GM12864 (cell line): ENCODE data around the gene HACD1.

Experiments used
- DNase-seq: peaks from one replicate; pipeline ENCODE4 v3.0.0-alpha.2; 2011; ENCODE audit warnings: low read depth
- H3K4me3 ChIP-seq: 2 replicates; pipeline ENCODE4 v1.5.1; 2011; ENCODE audit warnings: mild to moderate bottlenecking, low read depth, low read length, control low read depth
- TF ChIP-seq, protein P1 (sequence below): IDR thresholded peaks from 2 replicates; pipeline ENCODE4 v1.5.1; 2011; ENCODE audit warnings: low read depth, mild to moderate bottlenecking, moderate library complexity, low read length, control low read depth, inconsistent platforms; ENCODE audit errors: missing control alignments

Gene HACD1, protein sequence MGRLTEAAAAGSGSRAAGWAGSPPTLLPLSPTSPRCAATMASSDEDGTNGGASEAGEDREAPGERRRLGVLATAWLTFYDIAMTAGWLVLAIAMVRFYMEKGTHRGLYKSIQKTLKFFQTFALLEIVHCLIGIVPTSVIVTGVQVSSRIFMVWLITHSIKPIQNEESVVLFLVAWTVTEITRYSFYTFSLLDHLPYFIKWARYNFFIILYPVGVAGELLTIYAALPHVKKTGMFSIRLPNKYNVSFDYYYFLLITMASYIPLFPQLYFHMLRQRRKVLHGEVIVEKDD

DNA sequence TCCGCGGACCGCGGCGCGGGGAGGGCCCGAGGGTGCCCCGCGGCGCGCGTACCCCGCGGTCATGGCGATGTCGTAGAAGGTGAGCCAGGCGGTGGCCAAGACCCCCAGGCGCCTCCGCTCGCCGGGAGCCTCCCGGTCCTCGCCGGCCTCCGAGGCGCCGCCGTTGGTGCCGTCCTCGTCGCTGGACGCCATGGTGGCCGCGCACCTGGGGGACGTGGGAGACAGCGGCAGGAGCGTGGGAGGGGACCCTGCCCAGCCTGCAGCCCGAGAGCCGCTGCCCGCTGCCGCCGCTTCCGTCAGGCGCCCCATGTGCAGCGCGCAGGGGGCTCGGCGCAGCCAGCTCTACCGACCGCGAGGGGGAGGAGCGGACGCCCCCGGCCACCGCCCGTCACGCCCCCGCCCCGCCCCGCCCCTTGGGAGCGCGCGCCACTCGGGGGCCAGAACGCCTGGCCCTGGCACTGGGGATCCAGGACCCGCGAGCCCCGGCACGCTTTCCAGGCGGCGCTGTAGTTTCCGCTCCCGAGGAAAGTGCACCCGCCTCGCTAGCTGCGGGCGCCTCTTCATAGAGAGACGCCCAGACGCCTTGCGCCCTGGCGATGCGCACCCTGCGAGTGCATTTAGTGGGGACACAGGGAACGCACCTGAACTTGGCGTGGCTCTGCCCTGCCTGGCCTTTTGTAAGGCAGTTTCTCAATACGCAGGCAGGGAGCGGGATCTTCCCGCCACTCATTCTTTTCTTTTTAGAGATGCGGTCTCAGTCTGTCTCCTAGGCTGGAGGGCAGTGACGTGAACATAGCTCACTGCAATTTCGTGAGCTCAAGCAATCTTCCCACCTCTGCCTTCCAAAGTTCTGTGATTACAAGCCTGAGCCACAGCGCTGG, at the start of gene HACD1:
Gene HACD1, minus strand, starts transcription at position 344 of the 881 bp plus-strand sequence. Its CDS starts 35 bp downstream, at position 309.
- H3K4me3 ChIP-seq, result peak within 1 kb of the TSS; percentile 74
- TF ChIP-seq, protein P1, sequence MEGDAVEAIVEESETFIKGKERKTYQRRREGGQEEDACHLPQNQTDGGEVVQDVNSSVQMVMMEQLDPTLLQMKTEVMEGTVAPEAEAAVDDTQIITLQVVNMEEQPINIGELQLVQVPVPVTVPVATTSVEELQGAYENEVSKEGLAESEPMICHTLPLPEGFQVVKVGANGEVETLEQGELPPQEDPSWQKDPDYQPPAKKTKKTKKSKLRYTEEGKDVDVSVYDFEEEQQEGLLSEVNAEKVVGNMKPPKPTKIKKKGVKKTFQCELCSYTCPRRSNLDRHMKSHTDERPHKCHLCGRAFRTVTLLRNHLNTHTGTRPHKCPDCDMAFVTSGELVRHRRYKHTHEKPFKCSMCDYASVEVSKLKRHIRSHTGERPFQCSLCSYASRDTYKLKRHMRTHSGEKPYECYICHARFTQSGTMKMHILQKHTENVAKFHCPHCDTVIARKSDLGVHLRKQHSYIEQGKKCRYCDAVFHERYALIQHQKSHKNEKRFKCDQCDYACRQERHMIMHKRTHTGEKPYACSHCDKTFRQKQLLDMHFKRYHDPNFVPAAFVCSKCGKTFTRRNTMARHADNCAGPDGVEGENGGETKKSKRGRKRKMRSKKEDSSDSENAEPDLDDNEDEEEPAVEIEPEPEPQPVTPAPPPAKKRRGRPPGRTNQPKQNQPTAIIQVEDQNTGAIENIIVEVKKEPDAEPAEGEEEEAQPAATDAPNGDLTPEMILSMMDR, result no peak
- no peak for DNase-seq

DNA sequence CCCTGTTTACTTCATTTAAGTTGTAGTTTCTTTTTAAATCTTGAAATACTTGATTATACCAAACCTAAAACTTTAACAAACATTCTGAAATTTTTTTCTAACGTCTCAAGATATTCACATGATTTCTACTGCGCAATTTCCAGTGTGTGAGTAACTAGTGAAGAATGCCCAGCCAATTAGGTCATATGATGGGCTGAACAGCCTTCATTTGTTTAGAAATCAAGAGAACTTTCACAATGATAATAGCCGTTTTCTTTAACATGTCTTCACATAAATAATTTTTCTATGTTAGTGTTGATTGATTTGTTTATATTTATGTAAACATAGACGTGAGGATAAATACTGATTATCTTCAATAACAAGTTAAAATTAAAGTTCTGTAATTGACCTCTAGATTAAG, 48.6 kb upstream of the HACD1 start:
- TF ChIP-seq, protein P1, result no peak
- no peak overlapping the region for H3K4me3 ChIP-seq
- DNase-seq, result no peak

DNA sequence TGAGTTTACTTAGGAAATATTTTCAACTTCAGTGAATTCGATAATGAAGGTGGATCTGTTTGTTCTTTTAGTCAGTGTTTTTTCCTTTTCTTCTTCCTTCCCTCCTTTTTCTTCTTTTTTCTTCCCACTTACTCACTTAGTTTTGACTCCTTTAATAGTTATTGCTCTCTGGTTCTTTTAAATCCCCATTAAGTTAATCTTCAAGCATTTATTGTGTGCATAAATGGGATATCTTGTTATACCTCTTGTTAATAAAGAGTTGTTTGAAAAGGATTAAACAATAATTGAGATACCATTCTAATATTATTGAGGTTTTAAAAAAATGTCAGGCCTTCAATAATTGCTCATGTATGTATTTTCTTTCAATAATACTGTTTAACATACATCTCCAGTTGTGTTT, 46.3 kb upstream of the HACD1 start:
- no peak overlapping the region for H3K4me3 ChIP-seq
- TF ChIP-seq, protein P1, result no peak
- no peak for DNase-seq

DNA sequence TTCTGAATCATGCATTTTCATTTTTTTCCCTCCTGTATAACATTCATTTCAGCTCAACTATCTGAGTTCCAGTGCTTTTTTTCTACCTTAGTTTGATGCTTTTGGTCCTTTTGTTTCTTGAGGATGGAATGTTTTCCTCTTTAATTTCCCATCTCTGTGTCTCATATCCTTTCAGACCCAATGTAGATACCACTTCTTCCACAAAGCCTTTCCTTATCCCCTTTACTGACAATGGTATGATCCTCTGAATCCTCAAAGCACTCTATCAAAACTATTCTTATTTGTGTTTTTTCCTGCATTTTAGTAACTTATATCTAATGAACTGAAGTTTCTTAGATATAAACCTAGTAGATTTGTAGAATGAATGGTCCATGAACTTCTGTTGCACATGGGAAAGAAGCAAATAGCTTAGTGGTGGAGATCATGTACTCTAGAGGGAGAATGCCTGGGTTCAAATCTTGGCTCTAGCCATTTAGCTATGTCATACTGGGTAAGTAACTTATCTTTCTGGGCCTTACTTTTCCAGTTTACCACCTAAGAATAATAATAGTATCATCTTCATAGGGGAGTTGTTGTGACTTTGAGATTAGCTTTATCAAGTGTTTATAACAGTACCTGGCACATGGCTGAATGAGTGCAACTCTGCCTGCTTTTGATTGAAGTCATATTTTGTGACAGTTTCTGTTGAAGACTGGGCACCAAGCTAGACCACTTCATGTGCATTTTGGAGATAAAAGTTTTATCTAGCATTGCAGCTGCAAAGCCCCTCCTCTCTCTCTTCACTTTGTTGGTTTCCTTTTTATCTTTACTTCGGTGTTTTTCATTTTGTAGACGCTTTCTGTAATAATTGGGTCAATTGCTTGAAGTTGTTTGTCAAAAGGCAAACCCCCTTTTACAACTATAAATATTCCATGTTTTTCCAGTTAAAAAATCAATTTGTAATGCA, 45.3 kb upstream of the HACD1 start:
- DNase-seq, result no peak
- H3K4me3 ChIP-seq, result no peak overlapping the region
- TF ChIP-seq, protein P1, result no peak

DNA sequence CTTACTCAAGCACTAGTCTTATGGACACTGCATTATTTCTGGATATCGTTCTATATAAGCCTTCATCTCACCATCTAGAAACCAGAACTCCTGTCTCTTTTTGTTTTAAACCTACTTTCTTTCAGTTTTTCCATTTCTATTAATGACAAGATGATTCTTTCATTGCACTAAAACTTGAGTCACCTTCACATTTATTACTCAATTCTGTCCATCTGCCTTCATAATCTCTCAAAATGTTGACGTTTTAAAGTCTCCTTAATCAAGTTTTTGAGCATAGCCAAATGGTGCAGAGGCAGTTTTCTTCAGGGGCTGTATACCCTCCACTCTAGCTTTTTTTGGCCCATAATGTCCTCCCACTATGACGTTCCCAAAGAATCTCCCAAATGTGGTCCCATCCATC, 44.3 kb upstream of the HACD1 start:
- no peak for DNase-seq
- no peak overlapping the region for H3K4me3 ChIP-seq
- TF ChIP-seq, protein P1, result no peak

DNA sequence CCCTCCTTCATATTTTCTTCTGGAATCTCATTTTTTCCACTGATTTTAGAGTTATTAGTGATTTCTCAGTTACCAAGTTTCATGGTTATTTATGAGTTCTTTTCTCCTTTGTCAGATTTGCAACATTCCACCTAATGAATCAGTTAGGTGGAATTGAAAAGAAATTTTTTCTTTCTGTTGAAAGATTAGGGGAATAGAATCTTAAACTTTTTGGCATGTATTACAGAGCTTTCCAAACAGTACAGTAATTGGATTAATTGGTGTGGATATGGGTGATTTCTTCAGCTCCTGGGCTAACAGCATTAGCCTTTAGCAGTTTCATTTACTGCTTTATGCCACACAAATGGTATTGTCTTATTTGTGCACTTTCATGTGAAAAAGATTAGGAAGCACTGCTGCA, 43.7 kb upstream of the HACD1 start:
- DNase-seq, result no peak
- no peak overlapping the region for H3K4me3 ChIP-seq
- TF ChIP-seq, protein P1, result no peak
